HEK293 (cell line): ENCODE measurements around the gene MLEC.

ENCODE experiments used
- GLIS1 ChIP-seq: fragments of 450-650 bp; formaldehyde crosslinking; IDR thresholded peaks from 2 replicates; pipeline ENCODE4 v1.5.1; 2016; ENCODE audit warnings: missing biosample characterization, missing genetic modification characterization
- KLF1 ChIP-seq: fragments of 450-650 bp; formaldehyde crosslinking; IDR thresholded peaks from 2 replicates; pipeline ENCODE4 v1.5.1; 2016; ENCODE audit warnings: missing biosample characterization, missing genetic modification characterization
- KLF8 ChIP-seq: fragments of 450-650 bp; formaldehyde crosslinking; IDR thresholded peaks from 2 replicates; pipeline ENCODE4 v1.5.1; 2016; ENCODE audit warnings: missing biosample characterization, missing genetic modification characterization
- KLF9 ChIP-seq: fragments of 450-650 bp; formaldehyde crosslinking; IDR thresholded peaks from 2 replicates; pipeline ENCODE4 v1.5.1; 2016; ENCODE audit warnings: missing biosample characterization, missing genetic modification characterization, low read depth
- PRDM10 ChIP-seq: fragments of 450-650 bp; formaldehyde crosslinking; IDR thresholded peaks from 2 replicates; pipeline ENCODE4 v1.5.1; 2016; ENCODE audit warnings: missing biosample characterization, missing genetic modification characterization
- SP2 ChIP-seq: fragments of 450-650 bp; formaldehyde crosslinking; IDR thresholded peaks from 2 replicates; pipeline ENCODE4 v1.5.1; 2016; ENCODE audit warnings: missing biosample characterization, missing genetic modification characterization
- YY1 ChIP-seq: fragments of 450-650 bp; formaldehyde crosslinking; IDR thresholded peaks from 2 replicates; pipeline ENCODE4 v1.5.1; 2018; ENCODE audit warnings: missing biosample characterization, missing genetic modification characterization
- ZBTB6 ChIP-seq: fragments of 450-650 bp; formaldehyde crosslinking; IDR thresholded peaks from 2 replicates; pipeline ENCODE4 v1.5.1; 2017; ENCODE audit warnings: missing biosample characterization, missing genetic modification characterization
- ZBTB7A ChIP-seq: fragments of 450-650 bp; formaldehyde crosslinking; IDR thresholded peaks from 2 replicates; pipeline ENCODE4 v1.5.1; 2016; ENCODE audit warnings: low read depth, missing biosample characterization, missing genetic modification characterization
- ZFHX2 ChIP-seq: fragments of 450-650 bp; formaldehyde crosslinking; conservative IDR thresholded peaks from 2 replicates; pipeline ENCODE4 v1.5.1; 2016; ENCODE audit warnings: missing biosample characterization, missing genetic modification characterization
- ZFP3 ChIP-seq: fragments of 450-650 bp; formaldehyde crosslinking; IDR thresholded peaks from 2 replicates; pipeline ENCODE4 v1.5.1; 2016; ENCODE audit warnings: low read depth, missing biosample characterization, missing genetic modification characterization
- ZFP37 ChIP-seq: fragments of 450-650 bp; formaldehyde crosslinking; IDR thresholded peaks from 2 replicates; pipeline ENCODE4 v1.5.1; 2016; ENCODE audit warnings: missing biosample characterization, missing genetic modification characterization
- ZNF121 ChIP-seq: fragments of 450-650 bp; formaldehyde crosslinking; IDR thresholded peaks from 2 replicates; pipeline ENCODE4 v1.5.1; 2016; ENCODE audit warnings: missing biosample characterization, missing genetic modification characterization
- ZNF174 ChIP-seq: fragments of 450-650 bp; formaldehyde crosslinking; IDR thresholded peaks from 2 replicates; pipeline ENCODE4 v1.5.0; 2017; ENCODE audit warnings: missing biosample characterization, mild to moderate bottlenecking, missing genetic modification characterization
- ZNF23 ChIP-seq: fragments of 450-650 bp; formaldehyde crosslinking; IDR thresholded peaks from 2 replicates; pipeline ENCODE4 v1.5.1; 2016; ENCODE audit warnings: missing biosample characterization, missing genetic modification characterization, borderline replicate concordance
- ZNF248 ChIP-seq: fragments of 450-650 bp; formaldehyde crosslinking; IDR thresholded peaks from 2 replicates; pipeline ENCODE4 v1.5.1; 2017; ENCODE audit warnings: missing biosample characterization, missing genetic modification characterization
- ZNF26 ChIP-seq: fragments of 450-650 bp; formaldehyde crosslinking; IDR thresholded peaks from 2 replicates; pipeline ENCODE4 v1.5.1; 2016; ENCODE audit warnings: missing biosample characterization, missing genetic modification characterization
- ZNF280C ChIP-seq: fragments of 450-650 bp; formaldehyde crosslinking; IDR thresholded peaks from 2 replicates; pipeline ENCODE4 v1.5.1; 2016; ENCODE audit warnings: missing biosample characterization, missing genetic modification characterization
- ZNF292 ChIP-seq: fragments of 450-650 bp; formaldehyde crosslinking; IDR thresholded peaks from 2 replicates; pipeline ENCODE4 v1.5.1; 2016; ENCODE audit warnings: low read depth, missing biosample characterization, missing genetic modification characterization, borderline replicate concordance
- ZNF398 ChIP-seq: fragments of 450-650 bp; formaldehyde crosslinking; IDR thresholded peaks from 2 replicates; pipeline ENCODE4 v1.5.1; 2017; ENCODE audit warnings: missing biosample characterization, missing genetic modification characterization
- ZNF518A ChIP-seq: fragments of 450-650 bp; formaldehyde crosslinking; conservative IDR thresholded peaks from 2 replicates; pipeline ENCODE4 v1.5.1; 2016; ENCODE audit warnings: low read depth, missing biosample characterization, missing genetic modification characterization
- ZNF571 ChIP-seq: fragments of 450-650 bp; formaldehyde crosslinking; IDR thresholded peaks from 2 replicates; pipeline ENCODE4 v1.5.0; 2017; ENCODE audit warnings: missing biosample characterization, missing genetic modification characterization
- ZNF677 ChIP-seq: fragments of 450-650 bp; IDR thresholded peaks from 2 replicates; pipeline ENCODE4 v1.5.0; 2018; ENCODE audit warnings: missing biosample characterization, mild to moderate bottlenecking, missing genetic modification characterization, moderate library complexity

MLEC gene

GRCh38 chr12:120725659-120726509 is 38.9 kb downstream of the MLEC start, which contains the start of gene ACADS (continued):
- TF ChIP-seq ZNF26 (tag by site-specific recombination) (no peak), ZNF174 (tag by site-specific recombination) (no peak), ZFP37 (tag by site-specific recombination) (no peak), PRDM10 (tag by site-specific recombination) (peak; percentile 54; the same call in 1 of the 2 replicates), ZNF248 (no peak), KLF9 (tag by site-specific recombination) (peak; percentile 91), ZNF518A (tag by site-specific recombination) (no peak), KLF1 (tag by site-specific recombination) (peak; percentile 76; the same call in 1 of the 2 replicates), ZBTB6 (tag by site-specific recombination) (no peak), ZNF23 (no peak), ZNF677 (tag by site-specific recombination) (no peak), GLIS1 (peak; percentile 91), SP2 (tag by site-specific recombination) (peak; percentile 89), ZNF121 (tag by site-specific recombination) (peak; percentile 41; the same call in 1 of the 2 replicates), ZNF280C (tag by site-specific recombination) (no peak), YY1 (no peak; the same call in 1 of the 2 replicates), ZNF571 (tag by site-specific recombination) (no peak), ZNF292 (tag by site-specific recombination) (no peak), ZBTB7A (tag by site-specific recombination) (no peak; the same call in 1 of the 2 replicates), ZFP3 (no peak), ZNF398 (peak; percentile 9; the same call in 1 of the 2 replicates), ZFHX2 (no peak), KLF8 (tag by site-specific recombination) (peak; percentile 76; the same call in 1 of the 2 replicates)
